Measurements from ENCODE around the gene ZNF514. TPM values are rescaled to one million over a fixed set of nuclear protein-coding genes. Genes with fewer than 3 reads are reported as not detected.

The ZNF514 gene
- total RNA-seq, 1 experiment from 2014 or later, result 20.5 TPM

DNA sequence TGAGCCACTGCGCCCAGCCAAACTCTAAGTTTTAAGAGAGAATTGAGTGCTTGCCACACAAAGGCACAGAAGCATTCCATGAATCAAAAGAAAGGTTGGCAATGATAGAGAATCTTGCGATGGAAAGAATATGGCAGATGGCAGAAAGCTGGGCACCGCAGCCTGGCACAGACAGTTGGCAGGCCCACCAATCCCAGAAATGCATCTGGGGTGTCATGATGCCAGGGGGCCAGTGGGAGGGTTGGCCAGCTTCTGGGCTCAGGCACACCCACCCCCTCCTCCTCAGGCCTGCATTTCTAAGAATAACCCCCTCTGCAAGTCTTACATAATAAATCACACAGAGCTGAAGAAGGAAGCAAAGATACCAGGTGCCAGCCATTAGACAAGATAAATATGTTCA, 25.5 kb upstream of the ZNF514 start:
- ChIA-PET CTCF (no interaction called here), POLR2A (no interaction called here)
- no peak for TF ChIP-seq SIN3A (IDR thresholded peaks at IDR 0.05; ENCODE audit: borderline replicate concordance, insufficient read depth, low read depth, low read length)
- Histone ChIP-seq H3K27ac (ENCODE audit: low read length) (no peak overlapping the region), H3K9me3 (ENCODE audit: control insufficient read depth, insufficient read depth, low read depth, low read length) (peaks cover 6% of the 10 kb centered on the region; the same call in 1 of the 2 replicates), H3K36me3 (ENCODE audit: control insufficient read depth, insufficient read depth, low read length) (no peaks in the 10 kb centered on the region; the same call in 1 of the 2 replicates), H3K27me3 (ENCODE audit: control insufficient read depth, insufficient read depth, low read length) (peaks cover 2% of the 10 kb centered on the region; the same call in 1 of the 2 replicates), H3K4me3 (ENCODE audit: low read depth in 2 of 2, low read length in 2 of 2) (no peak overlapping the region), H3K4me1 (ENCODE audit: control insufficient read depth, insufficient read depth, low read length) (no peaks in the 10 kb centered on the region)
- BruUV-seq (replicated peaks), result no TSS peak
- in situ Hi-C loops (cut with HindIII; ENCODE audit: low pct_unique_long_range_greater_than_20kb, low sequenced_read_pairs), result no loop called here
- DNase-seq (ENCODE audit: low read depth, low spot score), result no peak
- ATAC-seq, result no peak
- intact Hi-C loops (cut with micrococcal nuclease; ENCODE audit: unreplicated experiment), result no loop called here

DNA sequence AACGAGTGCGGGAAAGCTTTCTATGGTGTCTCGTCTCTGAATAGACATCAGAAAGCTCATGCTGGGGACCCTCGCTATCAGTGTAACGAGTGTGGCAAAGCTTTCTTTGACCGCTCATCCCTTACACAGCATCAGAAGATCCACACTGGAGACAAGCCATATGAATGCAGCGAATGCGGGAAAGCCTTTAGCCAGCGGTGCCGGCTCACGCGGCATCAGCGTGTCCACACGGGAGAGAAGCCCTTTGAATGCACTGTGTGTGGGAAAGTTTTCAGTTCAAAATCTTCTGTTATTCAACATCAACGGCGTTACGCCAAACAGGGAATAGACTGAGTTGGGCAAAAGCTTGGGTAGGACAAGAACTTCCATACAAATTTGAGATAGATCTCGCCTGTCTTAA, 22.1 kb upstream of the ZNF514 start:
- H3K27ac ChIP-seq (ENCODE audit: low read length), result no peak overlapping the region
- intact Hi-C loops (cut with micrococcal nuclease; ENCODE audit: unreplicated experiment) (no loop called here), in situ Hi-C loops (cut with HindIII; ENCODE audit: low pct_unique_long_range_greater_than_20kb, low sequenced_read_pairs) (no loop called here)
- no peak for ATAC-seq
- H3K36me3 ChIP-seq (ENCODE audit: control insufficient read depth, insufficient read depth, low read length), result no peaks in the 10 kb centered on the region; the same call in 1 of the 2 replicates
- ChIA-PET CTCF (no interaction called here), POLR2A (no interaction called here)
- BruUV-seq (replicated peaks), result no TSS peak
- peaks cover 6% of the 10 kb centered on the region; the same call in 1 of the 2 replicates for H3K9me3 ChIP-seq (ENCODE audit: control insufficient read depth, insufficient read depth, low read depth, low read length)
- H3K27me3 ChIP-seq (ENCODE audit: control insufficient read depth, insufficient read depth, low read length), result no peaks in the 10 kb centered on the region
- H3K4me1 ChIP-seq (ENCODE audit: control insufficient read depth, insufficient read depth, low read length), result no peaks in the 10 kb centered on the region
- TF ChIP-seq POLR2AphosphoS5 (IDR thresholded peaks at IDR 0.05; ENCODE audit: low read depth, low read length), result no peak
- no peak for TF ChIP-seq SIN3A (IDR thresholded peaks at IDR 0.05; ENCODE audit: borderline replicate concordance, insufficient read depth, low read depth, low read length)
- TF ChIP-seq, protein P1, sequence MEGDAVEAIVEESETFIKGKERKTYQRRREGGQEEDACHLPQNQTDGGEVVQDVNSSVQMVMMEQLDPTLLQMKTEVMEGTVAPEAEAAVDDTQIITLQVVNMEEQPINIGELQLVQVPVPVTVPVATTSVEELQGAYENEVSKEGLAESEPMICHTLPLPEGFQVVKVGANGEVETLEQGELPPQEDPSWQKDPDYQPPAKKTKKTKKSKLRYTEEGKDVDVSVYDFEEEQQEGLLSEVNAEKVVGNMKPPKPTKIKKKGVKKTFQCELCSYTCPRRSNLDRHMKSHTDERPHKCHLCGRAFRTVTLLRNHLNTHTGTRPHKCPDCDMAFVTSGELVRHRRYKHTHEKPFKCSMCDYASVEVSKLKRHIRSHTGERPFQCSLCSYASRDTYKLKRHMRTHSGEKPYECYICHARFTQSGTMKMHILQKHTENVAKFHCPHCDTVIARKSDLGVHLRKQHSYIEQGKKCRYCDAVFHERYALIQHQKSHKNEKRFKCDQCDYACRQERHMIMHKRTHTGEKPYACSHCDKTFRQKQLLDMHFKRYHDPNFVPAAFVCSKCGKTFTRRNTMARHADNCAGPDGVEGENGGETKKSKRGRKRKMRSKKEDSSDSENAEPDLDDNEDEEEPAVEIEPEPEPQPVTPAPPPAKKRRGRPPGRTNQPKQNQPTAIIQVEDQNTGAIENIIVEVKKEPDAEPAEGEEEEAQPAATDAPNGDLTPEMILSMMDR (IDR thresholded peaks at IDR 0.05), result no peak
- TF ChIP-seq, protein P2, sequence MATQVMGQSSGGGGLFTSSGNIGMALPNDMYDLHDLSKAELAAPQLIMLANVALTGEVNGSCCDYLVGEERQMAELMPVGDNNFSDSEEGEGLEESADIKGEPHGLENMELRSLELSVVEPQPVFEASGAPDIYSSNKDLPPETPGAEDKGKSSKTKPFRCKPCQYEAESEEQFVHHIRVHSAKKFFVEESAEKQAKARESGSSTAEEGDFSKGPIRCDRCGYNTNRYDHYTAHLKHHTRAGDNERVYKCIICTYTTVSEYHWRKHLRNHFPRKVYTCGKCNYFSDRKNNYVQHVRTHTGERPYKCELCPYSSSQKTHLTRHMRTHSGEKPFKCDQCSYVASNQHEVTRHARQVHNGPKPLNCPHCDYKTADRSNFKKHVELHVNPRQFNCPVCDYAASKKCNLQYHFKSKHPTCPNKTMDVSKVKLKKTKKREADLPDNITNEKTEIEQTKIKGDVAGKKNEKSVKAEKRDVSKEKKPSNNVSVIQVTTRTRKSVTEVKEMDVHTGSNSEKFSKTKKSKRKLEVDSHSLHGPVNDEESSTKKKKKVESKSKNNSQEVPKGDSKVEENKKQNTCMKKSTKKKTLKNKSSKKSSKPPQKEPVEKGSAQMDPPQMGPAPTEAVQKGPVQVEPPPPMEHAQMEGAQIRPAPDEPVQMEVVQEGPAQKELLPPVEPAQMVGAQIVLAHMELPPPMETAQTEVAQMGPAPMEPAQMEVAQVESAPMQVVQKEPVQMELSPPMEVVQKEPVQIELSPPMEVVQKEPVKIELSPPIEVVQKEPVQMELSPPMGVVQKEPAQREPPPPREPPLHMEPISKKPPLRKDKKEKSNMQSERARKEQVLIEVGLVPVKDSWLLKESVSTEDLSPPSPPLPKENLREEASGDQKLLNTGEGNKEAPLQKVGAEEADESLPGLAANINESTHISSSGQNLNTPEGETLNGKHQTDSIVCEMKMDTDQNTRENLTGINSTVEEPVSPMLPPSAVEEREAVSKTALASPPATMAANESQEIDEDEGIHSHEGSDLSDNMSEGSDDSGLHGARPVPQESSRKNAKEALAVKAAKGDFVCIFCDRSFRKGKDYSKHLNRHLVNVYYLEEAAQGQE (IDR thresholded peaks at IDR 0.05; ENCODE audit: insufficient read depth in 1 of 2, low read depth in 2 of 2, low read length in 1 of 2), result no peak
- TF ChIP-seq TCF7L2 (IDR thresholded peaks at IDR 0.05; ENCODE audit: low read depth, low read length), result no peak
- no peak overlapping the region for H3K4me3 ChIP-seq (ENCODE audit: low read depth in 2 of 2, low read length in 2 of 2)
- DNase-seq (ENCODE audit: low read depth, low spot score), result no peak

DNA sequence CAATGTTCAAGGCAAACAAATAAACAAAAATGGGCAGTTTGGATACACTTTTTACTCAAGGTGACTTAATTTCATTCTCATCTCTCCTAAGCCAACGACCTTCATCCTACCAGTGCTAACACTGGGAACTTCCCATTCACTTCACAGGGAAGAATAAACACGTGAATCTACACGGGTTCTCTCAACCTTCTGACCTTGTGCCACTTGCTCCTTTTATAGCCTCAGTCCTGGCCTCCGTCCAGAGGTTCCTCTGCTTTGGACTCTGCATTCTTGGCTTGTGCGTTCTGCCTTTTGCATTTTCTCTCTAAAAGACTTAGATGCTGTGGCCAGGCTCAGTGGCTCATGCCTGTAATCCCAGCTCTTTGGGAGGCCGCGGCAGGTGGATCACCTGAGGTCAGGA, 19.8 kb upstream of the ZNF514 start:
- no TSS peak for BruUV-seq (replicated peaks)
- intact Hi-C loops (cut with micrococcal nuclease; ENCODE audit: unreplicated experiment), result no loop called here
- H3K27ac ChIP-seq (ENCODE audit: low read length), result no peak overlapping the region
- DNase-seq (ENCODE audit: low read depth, low spot score) (no peak), ATAC-seq (no peak)
- H3K36me3 ChIP-seq (ENCODE audit: control insufficient read depth, insufficient read depth, low read length), result no peaks in the 10 kb centered on the region; the same call in 1 of the 2 replicates
- no peaks in the 10 kb centered on the region for H3K4me1 ChIP-seq (ENCODE audit: control insufficient read depth, insufficient read depth, low read length)
- ChIA-PET POLR2A (interaction anchor here (0.7 kb wide), 1 partner anchor 1583 kb away, joined by 7 read pairs; no protein-coding TSS in a partner anchor), CTCF (no interaction called here)
- TF ChIP-seq, protein P2 (IDR thresholded peaks at IDR 0.05; ENCODE audit: insufficient read depth in 1 of 2, low read depth in 2 of 2, low read length in 1 of 2), result no peak
- TF ChIP-seq POLR2AphosphoS5 (IDR thresholded peaks at IDR 0.05; ENCODE audit: low read depth, low read length) (no peak), SIN3A (IDR thresholded peaks at IDR 0.05; ENCODE audit: borderline replicate concordance, insufficient read depth, low read depth, low read length) (no peak), TCF7L2 (IDR thresholded peaks at IDR 0.05; ENCODE audit: low read depth, low read length) (no peak)
- TF ChIP-seq, protein P1 (IDR thresholded peaks at IDR 0.05), result no peak
- H3K4me3 ChIP-seq (ENCODE audit: low read depth in 2 of 2, low read length in 2 of 2), result no peak overlapping the region
- H3K9me3 ChIP-seq (ENCODE audit: control insufficient read depth, insufficient read depth, low read depth, low read length), result peaks cover 6% of the 10 kb centered on the region; the same call in 1 of the 2 replicates
- H3K27me3 ChIP-seq (ENCODE audit: control insufficient read depth, insufficient read depth, low read length), result no peaks in the 10 kb centered on the region
- in situ Hi-C loops (cut with HindIII; ENCODE audit: low pct_unique_long_range_greater_than_20kb, low sequenced_read_pairs), result no loop called here

Data from Panc1 (cell line).